Nephron progenitor cell (in vitro differentiated cells): ENCODE data around the gene RABGAP1.

Experiments
- DNase-seq: peaks from one replicate; pipeline ENCODE4 v3.0.0; 2021
- H3K27ac Mint-ChIP-seq: 2 replicates; pipeline ENCODE4 v1.8.0; 2021; ENCODE audit warnings: mild to moderate bottlenecking, moderate library complexity, mixed read lengths
- H3K27me3 Mint-ChIP-seq: 2 replicates; pipeline ENCODE4 v1.8.0; 2021; ENCODE audit warnings: mild to moderate bottlenecking, low read depth, mixed read lengths; ENCODE audit not compliant: poor library complexity
- H3K36me3 Mint-ChIP-seq: 2 replicates; pipeline ENCODE4 v1.8.0; 2021; ENCODE audit warnings: low read depth, mixed read lengths
- H3K4me1 Mint-ChIP-seq: 2 replicates; pipeline ENCODE4 v1.8.0; 2021; ENCODE audit warnings: mixed read lengths
- H3K4me3 Mint-ChIP-seq: 2 replicates; pipeline ENCODE4 v1.8.0; 2021; ENCODE audit warnings: mild to moderate bottlenecking, moderate library complexity, mixed read lengths
- H3K9me3 Mint-ChIP-seq: 2 replicates; pipeline ENCODE4 v1.8.0; 2021; ENCODE audit warnings: mild to moderate bottlenecking, moderate library complexity, mixed read lengths
- TF ChIP-seq, protein P1 (sequence below): fragments of 200-600 bp; sonication (generic); IDR thresholded peaks from 2 replicates; pipeline ENCODE4 v1.5.0; 2021; ENCODE audit warnings: antibody characterized with exemption

RABGAP1 gene

DNA sequence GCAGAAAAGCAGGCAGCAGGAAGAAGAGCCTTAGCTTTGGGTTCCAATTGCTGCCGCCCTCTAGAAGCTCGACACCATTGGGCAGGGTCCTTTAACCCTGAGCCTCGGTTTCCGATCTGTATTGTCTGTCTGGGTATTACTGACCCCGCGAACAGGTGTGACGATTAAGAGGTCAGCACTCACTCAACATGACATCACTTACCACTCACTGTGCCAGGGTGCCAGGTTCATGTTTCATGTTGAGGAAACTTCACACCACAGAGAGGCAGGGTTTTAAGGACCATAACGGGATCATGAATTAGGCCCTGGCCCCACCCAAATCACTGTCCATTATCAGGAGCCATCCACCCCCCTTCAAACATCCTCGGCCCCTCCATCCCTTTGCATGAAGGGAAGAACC is 168.2 kb downstream of the RABGAP1 start:
- H3K36me3 Mint-ChIP-seq = peaks cover 27% of the 10 kb centered on the region
- TF ChIP-seq, protein P1, sequence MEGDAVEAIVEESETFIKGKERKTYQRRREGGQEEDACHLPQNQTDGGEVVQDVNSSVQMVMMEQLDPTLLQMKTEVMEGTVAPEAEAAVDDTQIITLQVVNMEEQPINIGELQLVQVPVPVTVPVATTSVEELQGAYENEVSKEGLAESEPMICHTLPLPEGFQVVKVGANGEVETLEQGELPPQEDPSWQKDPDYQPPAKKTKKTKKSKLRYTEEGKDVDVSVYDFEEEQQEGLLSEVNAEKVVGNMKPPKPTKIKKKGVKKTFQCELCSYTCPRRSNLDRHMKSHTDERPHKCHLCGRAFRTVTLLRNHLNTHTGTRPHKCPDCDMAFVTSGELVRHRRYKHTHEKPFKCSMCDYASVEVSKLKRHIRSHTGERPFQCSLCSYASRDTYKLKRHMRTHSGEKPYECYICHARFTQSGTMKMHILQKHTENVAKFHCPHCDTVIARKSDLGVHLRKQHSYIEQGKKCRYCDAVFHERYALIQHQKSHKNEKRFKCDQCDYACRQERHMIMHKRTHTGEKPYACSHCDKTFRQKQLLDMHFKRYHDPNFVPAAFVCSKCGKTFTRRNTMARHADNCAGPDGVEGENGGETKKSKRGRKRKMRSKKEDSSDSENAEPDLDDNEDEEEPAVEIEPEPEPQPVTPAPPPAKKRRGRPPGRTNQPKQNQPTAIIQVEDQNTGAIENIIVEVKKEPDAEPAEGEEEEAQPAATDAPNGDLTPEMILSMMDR = no peak
- H3K4me1 Mint-ChIP-seq = peaks cover 22% of the 10 kb centered on the region
- H3K27ac Mint-ChIP-seq = peak overlapping the region; percentile 55
- no peak for DNase-seq
- no peak overlapping the region for H3K4me3 Mint-ChIP-seq
- H3K27me3 Mint-ChIP-seq = no peaks in the 10 kb centered on the region
- H3K9me3 Mint-ChIP-seq = no peaks in the 10 kb centered on the region

GRCh38 chr9:123109540-123110279 is 168.9 kb downstream of the RABGAP1 start:
- Mint-ChIP-seq H3K4me3 (no peak overlapping the region), H3K9me3 (no peaks in the 10 kb centered on the region), H3K4me1 (peaks cover 22% of the 10 kb centered on the region), H3K27me3 (no peaks in the 10 kb centered on the region), H3K27ac (no peak overlapping the region), H3K36me3 (peaks cover 21% of the 10 kb centered on the region)
- TF ChIP-seq, protein P1 = no peak
- DNase-seq = no peak

- Mint-ChIP-seq H3K4me3 (no peak overlapping the region), H3K27ac (no peak overlapping the region), H3K27me3 (no peaks in the 10 kb centered on the region), H3K4me1 (peaks cover 22% of the 10 kb centered on the region), H3K36me3 (peaks cover 22% of the 10 kb centered on the region), H3K9me3 (no peaks in the 10 kb centered on the region)
- TF ChIP-seq, protein P1 = no peak
- DNase-seq = no peak
Observed at GRCh38 chr9:123111427-123112014, 170.7 kb downstream of the RABGAP1 start.

- DNase-seq = no peak
- TF ChIP-seq, protein P1 = no peak
- no peak overlapping the region for H3K4me3 Mint-ChIP-seq
- peak overlapping the region; percentile 14 for H3K27ac Mint-ChIP-seq
- H3K9me3 Mint-ChIP-seq = no peaks in the 10 kb centered on the region
- peaks cover 14% of the 10 kb centered on the region for H3K36me3 Mint-ChIP-seq
- no peaks in the 10 kb centered on the region for H3K27me3 Mint-ChIP-seq
- H3K4me1 Mint-ChIP-seq = peaks cover 22% of the 10 kb centered on the region
Observed at GRCh38 chr9:123112015-123112975, 171.5 kb downstream of the RABGAP1 start.

DNA sequence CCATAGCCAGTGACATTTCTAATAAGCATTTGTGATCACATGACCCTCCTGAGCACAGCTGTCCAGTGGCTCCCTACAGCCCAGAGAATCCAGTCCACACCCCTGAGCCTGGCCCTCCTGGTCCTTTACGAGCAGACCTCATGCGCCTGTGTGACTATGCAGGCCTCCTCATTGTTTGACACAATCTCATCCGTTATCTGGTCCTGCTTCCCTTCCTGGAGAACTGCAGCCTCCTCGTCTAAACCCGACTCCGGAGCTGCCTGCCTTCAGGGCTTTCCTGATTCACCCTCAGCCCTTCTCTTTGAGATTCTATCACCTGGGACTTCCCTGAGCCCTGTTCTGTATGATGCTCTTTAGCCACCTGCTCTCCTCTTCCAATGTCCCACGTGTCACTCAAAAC is 172.4 kb downstream of the RABGAP1 start:
- Mint-ChIP-seq H3K36me3 (peaks cover 14% of the 10 kb centered on the region), H3K9me3 (no peaks in the 10 kb centered on the region), H3K4me1 (peaks cover 22% of the 10 kb centered on the region), H3K27me3 (no peaks in the 10 kb centered on the region), H3K27ac (peak overlapping the region; percentile 14), H3K4me3 (no peak overlapping the region)
- no peak for DNase-seq
- TF ChIP-seq, protein P1 = no peak
